GM19023 (cell line): Measurements from ENCODE around the gene ZNF765.
A peak's percentile ranks its signal among the peaks of the same experiment; 100 is the strongest.
"Not testable (repeated sequence)": the region's sequence is repeated elsewhere in the genome, so short reads cannot be mapped to it uniquely, and the experiment has no call there.

Experiments used
- ATAC-seq: cut with Tn5 transposase; IDR thresholded peaks from one replicate; pipeline ENCODE4 v1.9.1; 2021; ENCODE audit warnings: mild to moderate bottlenecking, moderate library complexity; ENCODE audit not compliant: unreplicated experiment

The ZNF765 gene

DNA sequence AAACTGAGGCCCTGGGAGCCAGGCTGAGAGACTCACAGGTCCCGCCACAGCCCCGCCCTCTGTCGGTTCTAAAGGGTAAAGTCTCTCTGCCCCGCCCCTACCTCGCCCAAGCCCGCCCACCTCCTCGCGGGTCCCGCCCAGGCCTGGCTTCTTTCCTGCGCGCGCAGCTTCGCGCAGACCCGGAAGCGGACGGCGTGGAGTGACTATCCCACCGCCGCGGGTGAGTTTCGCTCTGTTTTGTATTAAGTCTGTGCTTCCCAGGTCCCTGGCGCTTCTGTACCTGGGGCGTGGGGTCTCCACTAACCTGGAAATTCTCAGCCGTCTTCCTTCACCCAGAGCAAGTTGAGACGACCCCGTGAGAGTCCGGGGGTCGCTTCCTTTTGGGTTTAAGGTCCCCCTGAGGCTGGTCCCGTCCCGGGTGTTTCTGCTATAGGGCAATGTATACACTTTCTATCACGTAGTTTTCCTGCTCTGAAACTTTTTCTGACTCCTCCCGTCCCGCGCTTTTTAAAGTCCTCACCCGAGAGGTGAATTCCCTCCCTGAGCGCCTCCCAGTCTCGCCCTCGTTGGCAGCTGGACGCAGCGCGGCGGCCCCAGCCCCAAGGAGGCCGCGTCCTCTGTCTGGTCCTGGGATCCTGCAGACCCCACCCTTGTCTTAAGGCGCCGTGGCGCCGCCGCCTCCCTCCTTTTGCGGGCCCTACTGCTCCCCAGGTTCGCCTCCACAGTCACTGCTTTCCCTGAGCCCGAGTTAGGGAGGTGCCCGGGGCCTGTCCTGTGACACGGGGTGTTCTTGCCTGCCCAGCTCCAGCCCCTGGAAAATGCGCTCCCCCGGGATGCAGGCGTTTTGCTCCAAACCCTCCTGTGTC, at the start of gene ZNF765:
TSS of gene ZNF765 (plus strand) at position 176 of the 866 bp plus-strand sequence. CDS start 2,867 bp downstream, outside the sequence.
- peak; percentile 92 for ATAC-seq

DNA sequence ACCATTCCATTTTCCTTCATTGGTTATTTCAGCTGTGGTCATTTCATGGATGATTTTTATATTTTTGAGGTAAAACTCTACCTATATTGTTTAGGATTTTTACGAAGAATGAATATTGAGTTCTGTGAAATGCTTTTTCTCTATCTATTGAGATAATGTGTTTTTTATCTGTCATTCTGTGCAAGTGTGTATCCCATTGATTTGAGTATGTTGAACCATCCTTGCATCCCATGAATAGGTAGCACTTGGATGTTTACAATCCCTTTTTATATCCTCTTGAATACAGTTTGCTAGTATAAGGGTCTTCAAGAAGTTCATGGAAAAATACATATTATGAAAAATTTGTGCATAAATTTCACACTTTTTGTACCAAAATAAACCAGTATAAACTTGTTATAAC, 39.2 kb upstream of the ZNF765 start:
- ATAC-seq: no peak

DNA sequence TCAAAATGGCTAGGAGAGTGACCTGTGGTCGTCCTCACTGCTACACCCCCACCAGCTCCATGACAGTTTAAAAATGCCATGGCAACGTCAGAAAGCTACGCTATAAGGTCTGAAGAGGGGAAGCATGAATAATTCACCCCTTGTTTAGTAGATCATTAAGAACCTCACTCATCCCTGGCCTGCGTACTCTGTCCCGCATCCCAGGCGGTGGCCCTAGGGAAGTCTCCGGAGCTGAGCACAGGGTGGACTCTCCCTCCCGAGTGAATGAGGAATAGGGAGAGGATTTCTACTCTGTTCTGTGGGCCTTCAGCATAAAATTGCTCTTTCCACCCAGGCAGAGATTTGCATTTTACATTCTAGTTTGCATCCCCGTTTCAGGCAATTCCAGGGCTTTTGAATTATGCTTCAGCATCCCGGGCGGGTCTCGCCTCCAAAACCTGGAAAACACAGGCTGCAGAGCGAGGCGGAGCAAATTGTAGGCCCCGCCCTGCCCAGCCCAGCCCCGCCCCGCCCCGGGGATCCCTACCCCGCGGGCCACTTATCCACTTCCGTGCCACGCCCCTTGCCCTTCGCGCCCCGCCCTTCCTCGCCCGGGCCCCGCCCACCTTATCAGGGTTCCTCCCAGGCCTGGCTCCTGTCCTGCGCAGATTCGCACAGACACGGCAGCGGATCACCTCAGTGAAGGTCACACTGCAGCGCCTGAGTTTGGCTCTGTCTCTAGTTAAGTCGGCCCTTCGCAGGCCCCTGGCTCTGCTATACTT, 36.9 kb upstream of the ZNF765 start:
- no peak for ATAC-seq

DNA sequence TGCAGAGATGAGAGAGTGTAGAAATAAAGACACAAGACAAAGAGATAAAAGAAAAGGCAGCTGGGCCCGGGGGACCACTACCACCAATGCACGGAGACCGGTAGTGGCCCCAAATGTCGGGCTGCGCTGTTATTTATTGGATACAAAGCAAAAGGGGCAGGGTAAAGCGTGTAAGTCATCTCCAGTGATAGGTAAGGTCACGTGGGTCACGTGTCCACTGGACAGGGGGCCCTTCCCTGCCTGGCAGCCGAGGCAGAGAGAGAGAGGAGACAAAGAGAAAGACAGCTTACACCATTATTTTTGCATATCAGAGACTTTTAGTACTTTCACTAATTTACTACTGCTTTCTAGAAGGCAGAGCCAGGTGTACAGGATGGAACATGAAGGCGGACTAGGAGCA, 34.9 kb upstream of the ZNF765 start:
- ATAC-seq: not testable (repeated sequence)

DNA sequence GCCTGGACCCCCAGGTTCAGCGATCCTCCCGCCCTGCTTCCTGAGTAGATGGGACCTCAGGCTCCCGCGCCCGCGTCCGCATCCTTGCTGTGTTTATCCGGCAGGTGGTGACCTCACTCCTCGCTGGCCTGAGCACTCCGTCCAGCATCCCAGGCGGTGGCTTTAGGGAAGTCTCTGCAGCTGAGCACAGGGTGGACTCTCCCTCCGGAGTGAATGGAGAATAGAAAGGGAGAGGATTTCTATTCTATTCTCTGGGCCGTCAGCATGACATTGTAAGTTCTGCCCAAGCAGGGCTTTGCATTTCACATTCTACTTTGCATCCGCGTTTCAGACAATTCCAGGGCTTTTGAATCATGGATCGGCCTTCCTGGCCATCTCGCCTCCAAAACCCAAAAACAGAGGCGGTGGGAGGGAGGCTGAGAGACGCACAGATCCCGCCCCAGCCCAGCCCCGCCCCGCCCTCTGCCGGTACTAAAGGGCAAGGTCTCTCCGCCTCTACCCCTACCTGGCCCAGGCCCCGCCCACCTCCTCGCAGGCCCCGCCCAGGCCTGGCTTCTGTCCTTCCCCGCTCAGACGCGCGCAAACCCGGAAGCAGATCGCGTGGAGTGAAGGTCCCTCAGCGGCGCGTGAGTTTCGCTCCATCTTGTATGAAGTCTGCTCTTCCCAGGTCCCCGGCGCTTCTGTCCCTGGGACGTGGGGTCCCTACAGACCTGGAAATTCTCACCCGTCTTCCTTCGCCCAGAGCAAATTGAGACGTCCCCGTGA, 29.6 kb upstream of the ZNF765 start, which contains the start of gene ZNF525:
TSS of gene ZNF525 (plus strand) at position 572 of the 765 bp plus-strand sequence. CDS start 6,577 bp downstream, outside the sequence.
- ATAC-seq: peak; percentile 97

DNA sequence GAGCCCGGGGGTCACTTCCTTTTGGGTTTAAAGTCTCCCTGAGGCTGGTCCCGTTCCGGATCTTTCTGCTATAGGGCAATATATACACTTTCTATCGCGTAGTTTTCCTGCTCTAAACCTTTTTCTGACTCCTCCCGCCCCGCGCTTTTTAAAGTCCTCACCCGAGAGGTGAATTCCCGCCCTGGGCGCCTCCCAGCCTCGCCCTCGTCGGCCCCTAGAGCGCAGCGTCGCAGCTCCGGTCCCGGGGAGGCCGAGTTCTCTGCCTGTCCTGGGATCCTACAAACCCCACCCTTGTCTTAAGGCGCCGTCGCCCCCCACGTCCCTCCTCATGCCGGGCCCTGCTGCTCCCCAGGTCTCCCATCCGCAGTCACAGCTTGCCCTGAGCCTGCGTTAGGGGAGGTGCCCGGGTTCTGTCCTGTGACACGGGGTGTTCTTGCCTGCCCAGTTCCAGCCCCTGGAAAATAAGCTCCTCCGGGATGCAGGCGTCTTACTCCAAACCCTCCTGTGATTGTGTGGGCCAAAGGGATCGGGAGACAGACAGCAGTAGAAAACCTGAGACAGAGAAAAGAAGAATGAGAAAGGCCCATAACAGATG, 29.0 kb upstream of the ZNF765 start:
- ATAC-seq: peak; percentile 52

DNA sequence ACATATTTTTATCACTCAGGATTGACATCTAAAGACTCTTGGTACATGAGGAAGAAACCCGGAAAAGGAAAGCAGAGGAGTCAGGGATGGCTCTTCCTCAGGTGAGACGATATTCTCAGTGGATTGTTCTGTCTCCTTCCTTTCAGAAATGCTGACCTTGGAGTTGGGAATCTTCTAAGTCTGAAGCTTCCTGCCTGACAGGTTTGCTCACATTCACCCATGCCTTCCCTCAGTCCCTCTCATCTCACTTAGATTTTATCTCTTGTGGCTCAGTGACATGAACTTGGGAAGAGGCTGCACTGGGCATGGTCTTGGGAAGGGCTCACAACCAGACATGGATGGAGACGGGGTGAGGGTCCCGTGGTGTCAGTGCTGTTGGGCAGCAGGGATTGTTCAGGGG, 22.8 kb upstream of the ZNF765 start:
- ATAC-seq: no peak

DNA sequence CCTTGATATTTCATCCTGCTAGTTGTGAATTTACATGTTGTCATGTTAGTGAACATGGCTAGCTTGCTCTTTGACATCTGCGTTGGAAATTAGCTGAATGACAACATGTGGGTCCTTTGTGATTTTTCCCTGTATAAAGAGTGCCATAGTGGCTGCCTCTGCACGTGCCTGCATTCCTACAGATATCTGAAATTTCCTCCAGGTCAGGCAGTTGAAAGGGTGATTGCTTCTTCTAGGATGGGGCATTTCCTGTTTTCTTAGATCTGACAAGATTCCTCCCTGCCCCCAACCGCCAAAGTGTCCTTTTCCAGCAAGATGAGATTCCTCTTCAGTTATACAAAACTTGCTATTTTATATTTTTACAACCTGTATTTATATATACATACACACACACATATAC, 20.7 kb upstream of the ZNF765 start:
- ATAC-seq: no peak

DNA sequence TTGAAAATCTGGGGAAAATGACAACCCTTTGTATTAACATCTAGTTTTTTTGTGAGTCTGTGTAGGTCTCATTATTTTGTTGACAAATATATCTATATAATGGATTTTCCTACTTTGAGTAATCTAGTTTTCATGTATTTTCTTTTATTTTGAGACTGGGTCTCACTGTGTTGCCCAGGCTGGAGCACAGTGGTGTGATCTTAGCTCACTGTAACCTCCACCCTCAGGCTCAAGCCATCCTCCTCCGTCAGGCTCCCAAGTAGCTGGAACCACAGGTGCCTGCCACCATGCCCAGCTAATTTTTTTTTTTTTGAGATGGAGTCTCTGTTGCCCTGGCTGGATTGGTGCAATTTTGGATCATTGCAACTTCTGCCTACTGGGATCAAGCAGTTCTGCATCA, 20.2 kb upstream of the ZNF765 start:
- ATAC-seq: no peak

DNA sequence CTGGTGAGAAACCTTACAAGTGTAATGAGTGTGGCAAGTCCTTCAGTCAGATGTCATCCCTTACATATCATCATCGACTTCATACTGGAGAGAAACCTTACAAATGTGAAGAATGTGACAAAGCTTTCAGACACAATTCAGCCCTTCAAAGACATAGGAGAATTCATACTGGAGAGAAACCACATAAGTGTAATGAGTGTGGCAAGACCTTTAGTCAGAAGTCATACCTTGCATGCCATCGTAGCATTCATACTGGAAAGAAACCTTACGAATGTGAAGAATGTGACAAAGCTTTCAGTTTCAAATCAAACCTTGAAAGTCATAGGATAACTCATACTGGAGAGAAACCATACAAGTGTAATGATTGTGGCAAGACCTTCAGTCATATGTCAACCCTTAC, 13.6 kb upstream of the ZNF765 start:
- ATAC-seq: no peak

DNA sequence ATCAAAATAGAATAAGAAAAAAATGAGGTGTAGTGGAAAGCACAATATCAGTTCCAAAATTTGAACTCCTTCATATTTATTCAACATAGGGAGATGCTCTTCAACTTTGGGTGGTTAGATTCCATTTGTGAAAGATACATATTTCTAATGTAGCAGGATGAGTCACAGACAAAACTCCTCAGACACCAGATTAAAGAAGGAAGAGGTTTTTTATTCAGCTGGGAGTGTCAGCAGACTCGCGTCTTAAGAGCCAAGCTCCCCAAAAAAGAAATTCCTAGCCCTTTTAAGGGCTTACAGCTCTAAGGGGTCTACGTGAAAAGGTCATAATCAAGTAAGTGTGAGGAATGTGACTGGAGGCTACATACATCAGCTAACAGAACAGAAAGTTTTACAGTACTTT, 6.8 kb upstream of the ZNF765 start:
- ATAC-seq: no peak

DNA sequence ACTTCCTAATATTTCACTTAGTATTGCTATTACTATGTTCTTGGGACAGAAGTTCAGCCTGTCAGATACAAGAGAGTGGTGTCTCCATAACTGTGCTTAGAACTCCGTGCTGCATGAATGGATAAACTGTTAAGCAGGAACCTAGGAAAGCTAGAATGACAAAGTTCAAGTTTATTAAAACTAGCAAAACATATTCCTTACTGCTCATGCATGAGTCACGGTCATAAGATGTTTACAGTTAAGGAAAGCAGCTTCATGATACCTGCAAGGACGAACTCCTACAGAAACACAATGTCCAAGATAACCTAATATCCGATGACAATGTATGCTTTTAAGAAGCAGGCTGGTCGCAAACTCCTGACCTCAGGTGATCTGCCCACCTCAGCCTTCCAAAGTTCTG, 6.0 kb upstream of the ZNF765 start:
- no peak for ATAC-seq

DNA sequence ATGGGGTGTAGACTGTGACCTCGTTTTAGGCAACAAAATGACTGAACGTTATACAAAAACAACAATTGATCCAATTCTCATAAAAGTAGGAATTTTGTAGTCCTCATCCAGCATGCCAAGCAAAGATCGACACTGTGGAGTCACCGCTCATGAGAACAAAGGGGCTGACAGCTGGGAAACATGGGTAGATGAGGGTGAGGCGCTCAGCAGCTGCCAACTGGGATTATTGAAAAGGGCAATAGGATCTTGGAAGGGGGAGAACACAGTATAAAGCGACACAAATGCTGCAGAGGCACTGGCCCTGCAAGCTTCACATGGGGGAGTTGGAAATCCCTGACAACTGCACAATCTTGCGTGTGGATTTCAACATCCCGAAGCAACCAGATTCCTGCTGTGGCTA, 5.4 kb upstream of the ZNF765 start:
- no peak for ATAC-seq

DNA sequence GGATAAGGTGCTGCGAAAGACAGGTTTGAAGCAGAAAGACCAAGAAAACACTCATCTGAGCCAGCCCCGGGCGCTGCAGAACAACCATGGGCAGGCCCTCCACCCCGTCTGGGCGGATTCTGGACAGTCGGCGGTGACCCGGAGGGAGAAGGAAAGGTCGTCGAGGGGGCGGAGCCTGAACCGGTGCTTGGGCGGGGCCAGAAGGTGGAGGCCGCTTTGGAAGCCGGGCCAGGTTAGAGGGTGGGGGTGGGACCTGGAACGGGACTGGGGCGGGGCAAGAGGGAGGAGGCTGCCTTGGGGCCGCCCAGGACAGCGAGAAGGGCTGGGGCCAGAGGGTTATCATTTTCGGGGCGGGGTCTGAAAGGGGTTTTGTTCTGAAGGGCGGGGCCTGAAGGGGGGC, 5.0 kb upstream of the ZNF765 start:
- ATAC-seq: no peak

DNA sequence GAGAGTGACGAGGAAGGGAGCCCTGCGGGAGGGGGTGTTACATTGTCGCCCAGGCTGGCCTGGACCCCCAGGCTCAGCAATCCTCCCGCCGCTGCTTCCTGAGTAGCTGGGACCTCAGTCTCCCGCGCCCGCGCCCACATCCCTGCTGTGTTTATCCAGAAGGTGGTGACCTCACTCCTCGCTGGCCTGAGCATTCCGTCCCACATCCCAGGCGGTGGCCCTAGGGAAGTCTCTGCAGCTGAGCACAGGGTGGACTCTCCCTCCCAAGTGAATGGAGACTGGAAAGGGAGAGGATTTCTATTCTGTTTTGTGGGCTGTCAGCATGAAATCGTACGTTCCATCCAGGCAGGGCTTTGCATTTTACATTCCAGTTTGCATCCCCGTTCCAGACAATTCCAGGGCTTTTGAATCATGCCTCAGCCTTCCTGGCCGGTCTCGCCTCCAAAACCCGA, 401 bp upstream of the ZNF765 start:
- no peak for ATAC-seq

DNA sequence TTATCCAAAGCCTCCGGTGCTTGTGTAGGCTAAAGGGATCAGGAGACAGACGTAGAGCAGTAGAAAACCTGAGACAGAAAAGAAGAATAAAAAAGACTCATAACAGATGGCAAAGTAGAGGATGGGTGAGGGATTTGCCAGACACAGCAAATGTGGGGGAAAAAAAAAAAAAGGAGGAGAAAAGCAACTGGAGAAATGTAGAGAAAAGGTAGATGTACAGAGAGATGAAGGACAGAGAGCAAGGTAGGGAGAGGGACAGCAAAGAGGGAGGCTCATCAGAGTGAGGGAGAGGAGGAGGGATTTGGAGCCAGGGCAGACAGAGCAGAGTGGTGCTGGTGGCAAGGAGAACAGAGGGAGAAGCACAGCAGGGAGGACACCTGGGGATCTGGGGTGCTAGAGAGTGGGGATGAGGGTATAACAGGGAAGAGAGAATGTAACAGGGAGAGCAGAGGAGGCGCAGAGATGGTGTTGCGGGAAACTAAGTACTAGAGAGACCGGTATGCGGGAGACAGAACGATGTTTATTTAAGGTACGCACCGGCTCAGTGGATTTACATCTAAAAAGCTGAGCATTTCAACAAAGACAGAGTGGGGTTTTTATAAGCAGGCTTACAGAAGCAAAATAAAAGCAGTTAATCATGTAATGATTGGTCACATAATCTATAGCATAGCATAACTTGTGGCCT, 1.0 kb downstream of the ZNF765 start:
- ATAC-seq: not testable (repeated sequence)

DNA sequence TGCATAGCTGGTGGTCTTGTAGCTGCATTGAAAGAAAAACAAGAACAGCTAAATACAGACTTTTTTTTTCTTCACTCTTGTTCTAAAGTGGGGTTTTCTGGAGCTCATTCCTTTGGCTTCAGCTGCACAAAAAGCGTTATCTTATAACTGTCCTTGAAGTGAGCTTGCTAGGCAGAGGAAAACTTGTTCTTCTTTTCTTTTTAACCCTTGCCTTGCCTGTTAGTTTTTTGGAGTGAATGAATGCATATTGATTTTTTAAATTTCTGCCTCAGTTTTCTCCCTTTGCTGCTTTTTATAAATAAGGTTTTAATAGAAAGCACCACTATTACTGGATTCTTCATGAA, 1.5 kb downstream of the ZNF765 start:
- no peak for ATAC-seq

DNA sequence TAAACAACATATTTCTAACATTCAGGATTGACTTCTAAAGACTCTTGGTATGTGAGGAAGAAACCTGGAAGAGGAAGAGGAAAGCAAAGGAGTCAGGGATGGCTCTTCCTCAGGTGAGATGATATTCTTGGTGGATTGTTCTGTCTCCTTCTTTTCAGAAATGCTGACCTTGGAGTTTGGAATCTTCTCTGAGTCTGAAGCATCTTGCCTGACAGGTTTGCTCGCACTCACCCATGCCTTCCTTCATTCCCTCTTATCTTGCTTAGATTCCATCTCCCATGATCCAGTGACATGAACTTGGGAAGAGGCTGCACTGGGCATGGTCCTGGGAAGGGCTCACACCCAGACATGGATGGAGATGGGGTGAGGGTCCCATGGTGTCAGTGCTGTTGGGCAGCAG, 3.0 kb downstream of the ZNF765 start:
- not testable (repeated sequence) for ATAC-seq

DNA sequence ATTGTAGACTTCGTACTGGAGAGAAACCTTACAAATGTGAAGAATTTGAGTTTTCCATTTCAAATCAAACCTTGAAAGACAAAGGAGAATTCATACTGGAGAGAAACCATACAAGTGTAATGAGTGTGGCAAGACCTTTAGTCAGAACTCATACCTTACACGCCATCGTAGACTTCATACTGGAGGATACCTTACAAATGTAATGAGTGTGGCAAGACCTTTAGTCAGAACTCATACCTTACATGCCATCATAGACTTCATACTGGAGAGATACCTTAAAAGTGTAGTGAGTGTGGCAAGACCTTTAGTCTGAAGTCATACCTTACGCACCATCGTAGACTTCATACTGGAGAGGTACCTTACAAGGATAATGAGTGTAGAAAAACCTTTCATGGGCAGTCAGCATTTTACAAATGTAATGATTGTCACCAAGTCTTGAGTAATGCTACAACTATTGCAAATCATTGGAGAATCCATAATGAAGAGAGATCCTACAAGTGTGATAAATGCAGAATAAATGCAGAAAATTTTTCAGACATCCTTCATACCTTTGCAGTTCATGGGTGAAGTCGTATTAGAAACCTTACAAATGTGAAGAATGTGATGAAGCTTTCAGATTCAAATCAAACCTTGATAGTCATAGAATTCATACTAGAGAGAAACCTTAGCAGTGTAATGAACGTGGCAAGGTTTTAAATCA, 14.7 kb downstream of the ZNF765 start:
- ATAC-seq: no peak
